Activated CD4-positive, alpha-beta T cell treated with anti-CD3 and anti-CD28 coated beads, Interleukin-2, amount 10 ng/mL, durations not matched to agents 24 days and 14 days (primary cell): ENCODE data around the gene CCDC149. TPM values are rescaled to one million over a fixed set of nuclear protein-coding genes. Genes with fewer than 3 reads are reported as not detected.
A peak's percentile ranks its signal among the peaks of the same experiment; 100 is the strongest.

Source experiments
- DNase-seq: peaks from one replicate; pipeline ENCODE4 v3.0.0; 2022
- H3K27ac Mint-ChIP-seq: one replicate; pipeline ENCODE4 v1.8.0; 2022; ENCODE audit warnings: mild to moderate bottlenecking, mixed read lengths
- H3K27me3 Mint-ChIP-seq: one replicate; pipeline ENCODE4 v1.8.0; 2022; ENCODE audit warnings: mixed read lengths
- H3K36me3 Mint-ChIP-seq: one replicate; pipeline ENCODE4 v1.8.0; 2022; ENCODE audit warnings: low read depth, mild to moderate bottlenecking, mixed read lengths
- H3K4me1 Mint-ChIP-seq: one replicate; pipeline ENCODE4 v1.8.0; 2021; ENCODE audit warnings: mixed read lengths
- H3K4me3 Mint-ChIP-seq: one replicate; pipeline ENCODE4 v1.8.0; 2022; ENCODE audit warnings: mild to moderate bottlenecking, moderate library complexity, mixed read lengths
- H3K9me3 Mint-ChIP-seq: one replicate; pipeline ENCODE4 v1.8.0; 2021; ENCODE audit warnings: mixed read lengths
- intact Hi-C: fragments of 100-400 bp; cut with micrococcal nuclease; formaldehyde crosslinking; loops from one replicate; pipeline ENCODE4 v1.15.1; 2023
- total RNA-seq: library from RNA; stranded (reverse); gene quantifications from 2 replicates; pipeline ENCODE4 v1.2.3, GENCODE V29; 2022

Gene CCDC149
- total RNA-seq: not detected in 2 replicates

GRCh38 chr4:24912252-24913118 lies at the start of gene CCDC149:
TSS of gene CCDC149 (minus strand) at chr4:24913042. CDS start at chr4:24912864, 178 bp downstream.
- Mint-ChIP-seq H3K4me1 (no peaks in the 10 kb centered on the region), H3K27ac (no peak within 1 kb of the TSS), H3K9me3 (peaks cover 3% of the 10 kb centered on the region), H3K4me3 (peak within 1 kb of the TSS; percentile 55), H3K27me3 (peaks cover 31% of the 10 kb centered on the region), H3K36me3 (no peaks in the 10 kb centered on the region)
- intact Hi-C loops: no loop called here
- peak; percentile 54 for DNase-seq

GRCh38 chr4:24957886-24958285 lies 45.0 kb upstream of the CCDC149 start:
- Mint-ChIP-seq H3K27ac (no peak overlapping the region), H3K27me3 (no peaks in the 10 kb centered on the region), H3K36me3 (no peaks in the 10 kb centered on the region), H3K9me3 (peaks cover 5% of the 10 kb centered on the region), H3K4me3 (no peak overlapping the region), H3K4me1 (no peaks in the 10 kb centered on the region)
- intact Hi-C loops: no loop called here
- DNase-seq: no peak

- no peak overlapping the region for H3K27ac Mint-ChIP-seq
- DNase-seq: no peak
- H3K4me3 Mint-ChIP-seq: no peak overlapping the region
- H3K36me3 Mint-ChIP-seq: no peaks in the 10 kb centered on the region
- no peaks in the 10 kb centered on the region for H3K4me1 Mint-ChIP-seq
- peaks cover 5% of the 10 kb centered on the region for H3K9me3 Mint-ChIP-seq
- intact Hi-C loops: no loop called here
- H3K27me3 Mint-ChIP-seq: no peaks in the 10 kb centered on the region
These were observed 43.9 kb upstream of the CCDC149 start for GRCh38 chr4:24956763-24957162.

- Mint-ChIP-seq H3K27me3 (no peaks in the 10 kb centered on the region), H3K36me3 (no peaks in the 10 kb centered on the region), H3K27ac (no peak overlapping the region), H3K4me1 (no peaks in the 10 kb centered on the region), H3K4me3 (no peak overlapping the region), H3K9me3 (peaks cover 5% of the 10 kb centered on the region)
- no peak for DNase-seq
- intact Hi-C loops: no loop called here
These were observed 43.2 kb upstream of the CCDC149 start for GRCh38 chr4:24956091-24956490.

GRCh38 chr4:24952667-24953066 lies 39.8 kb upstream of the CCDC149 start:
- peaks cover 5% of the 10 kb centered on the region for H3K9me3 Mint-ChIP-seq
- no peak overlapping the region for H3K4me3 Mint-ChIP-seq
- H3K27me3 Mint-ChIP-seq: no peaks in the 10 kb centered on the region
- intact Hi-C loops: no loop called here
- H3K4me1 Mint-ChIP-seq: no peaks in the 10 kb centered on the region
- H3K27ac Mint-ChIP-seq: no peak overlapping the region
- no peaks in the 10 kb centered on the region for H3K36me3 Mint-ChIP-seq
- no peak for DNase-seq

GRCh38 chr4:24949970-24950369 lies 37.1 kb upstream of the CCDC149 start:
- peaks cover 5% of the 10 kb centered on the region for H3K9me3 Mint-ChIP-seq
- no peaks in the 10 kb centered on the region for H3K27me3 Mint-ChIP-seq
- no peak overlapping the region for H3K27ac Mint-ChIP-seq
- no peaks in the 10 kb centered on the region for H3K4me1 Mint-ChIP-seq
- intact Hi-C loops: no loop called here
- no peak for DNase-seq
- no peak overlapping the region for H3K4me3 Mint-ChIP-seq
- no peaks in the 10 kb centered on the region for H3K36me3 Mint-ChIP-seq

- no peaks in the 10 kb centered on the region for H3K36me3 Mint-ChIP-seq
- peaks cover 17% of the 10 kb centered on the region for H3K9me3 Mint-ChIP-seq
- no peak for DNase-seq
- intact Hi-C loops: no loop called here
- no peak overlapping the region for H3K4me3 Mint-ChIP-seq
- H3K4me1 Mint-ChIP-seq: no peaks in the 10 kb centered on the region
- no peaks in the 10 kb centered on the region for H3K27me3 Mint-ChIP-seq
- H3K27ac Mint-ChIP-seq: no peak overlapping the region
These were observed 25.1 kb upstream of the CCDC149 start for GRCh38 chr4:24937917-24938281.

GRCh38 chr4:24937176-24937916 lies 24.5 kb upstream of the CCDC149 start:
- H3K4me1 Mint-ChIP-seq: no peaks in the 10 kb centered on the region
- peaks cover 17% of the 10 kb centered on the region for H3K9me3 Mint-ChIP-seq
- H3K27ac Mint-ChIP-seq: no peak overlapping the region

GRCh38 chr4:24935856-24936255 lies 23.0 kb upstream of the CCDC149 start:
- Mint-ChIP-seq H3K9me3 (peaks cover 17% of the 10 kb centered on the region), H3K36me3 (no peaks in the 10 kb centered on the region), H3K27me3 (no peaks in the 10 kb centered on the region), H3K27ac (no peak overlapping the region), H3K4me3 (no peak overlapping the region), H3K4me1 (no peaks in the 10 kb centered on the region)
- no peak for DNase-seq
- intact Hi-C loops: no loop called here

More at GRCh38 chr4:24937176-24937916, 24.5 kb upstream of the CCDC149 start:
- Mint-ChIP-seq H3K4me3 (no peak overlapping the region), H3K27me3 (no peaks in the 10 kb centered on the region), H3K36me3 (no peaks in the 10 kb centered on the region)
- intact Hi-C loops: no loop called here
- no peak for DNase-seq

GRCh38 chr4:24934311-24934710 lies 21.5 kb upstream of the CCDC149 start:
- H3K4me3 Mint-ChIP-seq: no peak overlapping the region
- no peaks in the 10 kb centered on the region for H3K27me3 Mint-ChIP-seq
- intact Hi-C loops: no loop called here
- H3K27ac Mint-ChIP-seq: no peak overlapping the region
- peaks cover 17% of the 10 kb centered on the region for H3K9me3 Mint-ChIP-seq
- no peaks in the 10 kb centered on the region for H3K4me1 Mint-ChIP-seq
- no peak for DNase-seq
- H3K36me3 Mint-ChIP-seq: no peaks in the 10 kb centered on the region

- H3K4me1 Mint-ChIP-seq: no peaks in the 10 kb centered on the region
- no peak overlapping the region for H3K4me3 Mint-ChIP-seq
- H3K27ac Mint-ChIP-seq: no peak overlapping the region
- no peaks in the 10 kb centered on the region for H3K36me3 Mint-ChIP-seq
- no peak for DNase-seq
- intact Hi-C loops: no loop called here
- no peaks in the 10 kb centered on the region for H3K27me3 Mint-ChIP-seq
- peaks cover 17% of the 10 kb centered on the region for H3K9me3 Mint-ChIP-seq
These were observed 20.9 kb upstream of the CCDC149 start for GRCh38 chr4:24933684-24934275.

- Mint-ChIP-seq H3K36me3 (no peaks in the 10 kb centered on the region), H3K27ac (no peak overlapping the region), H3K27me3 (no peaks in the 10 kb centered on the region), H3K4me3 (no peak overlapping the region), H3K4me1 (no peaks in the 10 kb centered on the region), H3K9me3 (peaks cover 18% of the 10 kb centered on the region)
- intact Hi-C loops: no loop called here
- DNase-seq: no peak
These were observed 19.8 kb upstream of the CCDC149 start for GRCh38 chr4:24932515-24933225.

GRCh38 chr4:24930151-24930550 lies 17.3 kb upstream of the CCDC149 start:
- Mint-ChIP-seq H3K4me1 (no peaks in the 10 kb centered on the region), H3K36me3 (no peaks in the 10 kb centered on the region), H3K27me3 (no peaks in the 10 kb centered on the region), H3K4me3 (no peak overlapping the region), H3K27ac (no peak overlapping the region), H3K9me3 (peaks cover 12% of the 10 kb centered on the region)
- intact Hi-C loops: no loop called here
- no peak for DNase-seq
